ENCODE data around the gene TLCD3B. TPM values are rescaled to one million over a fixed set of nuclear protein-coding genes. Genes with fewer than 3 reads are reported as not detected.
"Not testable (repeated sequence)": the region's sequence is repeated elsewhere in the genome, so short reads cannot be mapped to it uniquely, and the experiment has no call there.

The TLCD3B gene
- total RNA-seq, 1 donor from 2014 or later, result 10.2 TPM

- no peak for FAIRE-seq
- DNase-seq (ENCODE audit: low spot score in 2 of 2), result no peak
These were observed 3.3 kb downstream of the TLCD3B start for GRCh38 chr16:30027588-30028437.

DNA sequence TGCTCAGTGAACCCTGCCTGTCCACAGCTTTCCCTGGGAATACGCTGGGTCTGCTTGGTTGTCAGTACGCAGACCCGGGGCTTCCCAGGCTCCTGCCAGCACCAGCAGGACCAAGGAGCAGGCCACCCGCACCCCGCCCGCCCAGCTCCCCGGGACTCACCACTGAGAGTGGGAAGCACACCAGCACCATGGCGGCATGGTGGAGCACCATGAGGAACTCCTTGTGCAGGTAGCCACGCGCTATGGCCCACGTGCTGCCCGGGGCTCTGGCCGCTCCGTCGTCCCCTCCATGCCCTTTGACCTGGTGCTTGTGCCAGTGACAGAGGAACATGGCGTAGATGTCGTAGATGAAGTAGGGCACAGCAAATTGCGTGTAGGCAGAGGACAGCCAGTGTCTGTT is 4.6 kb downstream of the TLCD3B start:
- FAIRE-seq (no peak), DNase-seq (ENCODE audit: low spot score in 2 of 2) (no peak)

DNA sequence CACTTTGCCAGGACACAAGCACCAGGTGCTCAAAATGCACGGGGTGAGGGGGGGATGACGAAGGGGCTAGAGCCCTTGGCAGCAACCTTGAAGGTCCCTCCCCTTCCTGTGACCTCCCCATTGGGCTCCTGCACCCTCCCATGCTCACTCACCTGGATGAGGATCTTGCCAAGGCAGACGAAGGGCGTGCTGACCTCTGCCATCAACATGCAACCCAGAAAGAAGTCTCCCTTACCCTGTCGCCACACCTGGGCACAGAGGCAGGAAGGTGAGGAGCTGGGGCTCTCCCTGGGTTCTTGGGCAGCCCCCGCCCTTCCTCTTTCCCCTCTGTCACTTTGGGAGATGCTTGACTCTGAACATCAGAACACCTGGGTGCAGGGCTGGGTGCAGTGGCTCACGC is 5.5 kb downstream of the TLCD3B start:
- DNase-seq (ENCODE audit: low spot score in 2 of 2), result no peak
- FAIRE-seq, result no peak

DNA sequence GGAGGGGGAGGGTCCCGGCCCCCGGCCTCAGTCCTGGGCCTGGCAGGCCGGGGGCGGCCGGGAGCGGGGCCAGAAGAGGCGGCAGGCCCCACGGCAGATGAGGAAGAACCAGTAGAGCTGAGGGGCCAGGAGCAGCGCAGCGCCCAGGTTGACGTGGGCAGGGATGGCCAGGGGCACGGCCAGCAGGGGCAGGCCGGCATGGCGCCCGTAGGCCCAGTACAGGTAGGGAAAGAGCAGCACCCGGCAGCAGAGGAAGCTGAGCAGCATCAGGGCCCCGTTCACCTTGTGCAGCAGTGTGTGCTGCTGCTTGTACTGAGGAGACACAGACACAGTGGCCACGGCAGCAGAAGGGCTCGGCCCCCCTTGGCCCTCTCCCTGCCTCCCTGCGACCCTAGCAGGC is 5.9 kb downstream of the TLCD3B start:
- FAIRE-seq (no peak), DNase-seq (ENCODE audit: low spot score in 2 of 2) (no peak)

DNA sequence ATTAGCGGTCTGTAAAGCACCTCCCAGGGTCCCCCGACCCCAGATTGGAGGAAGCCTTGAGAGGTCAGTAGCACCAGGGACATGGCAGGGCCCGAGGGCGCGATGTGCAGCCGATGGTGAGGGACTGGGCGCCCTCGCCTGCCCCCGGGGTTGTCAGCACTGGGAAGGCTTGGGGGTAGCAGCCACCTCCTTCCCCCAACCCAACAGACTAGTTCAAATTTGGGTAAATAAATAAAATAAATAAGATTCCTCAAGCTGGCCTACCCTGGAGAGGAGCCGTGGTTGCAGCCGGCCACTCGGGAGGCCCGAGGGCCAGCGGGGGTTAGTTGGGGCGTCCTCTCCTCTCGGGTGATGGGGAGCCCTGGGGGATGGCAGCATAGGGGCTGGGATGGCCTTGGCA is 6.6 kb downstream of the TLCD3B start:
- FAIRE-seq (no peak), DNase-seq (ENCODE audit: low spot score in 2 of 2) (no peak)

GRCh38 chr16:30023586-30023985 is 7.5 kb downstream of the TLCD3B start:
- no peak for DNase-seq (ENCODE audit: low spot score in 2 of 2)
- FAIRE-seq, result no peak

GRCh38 chr16:30022887-30023286 is 8.2 kb downstream of the TLCD3B start, which contains the start of gene C16orf92:
Gene C16orf92, plus strand, starts transcription at chr16:30023198. Its CDS starts 143 bp downstream, at chr16:30023341.
- no peak for DNase-seq (ENCODE audit: low spot score in 2 of 2)
- FAIRE-seq, result no peak

GRCh38 chr16:30018731-30019158 is 12.3 kb downstream of the TLCD3B start:
- no peak for DNase-seq (ENCODE audit: low spot score in 2 of 2)
- FAIRE-seq, result no peak

GRCh38 chr16:30017937-30018336 is 13.1 kb downstream of the TLCD3B start:
- FAIRE-seq; DNase-seq (ENCODE audit: low spot score in 2 of 2): not testable (repeated sequence)

DNA sequence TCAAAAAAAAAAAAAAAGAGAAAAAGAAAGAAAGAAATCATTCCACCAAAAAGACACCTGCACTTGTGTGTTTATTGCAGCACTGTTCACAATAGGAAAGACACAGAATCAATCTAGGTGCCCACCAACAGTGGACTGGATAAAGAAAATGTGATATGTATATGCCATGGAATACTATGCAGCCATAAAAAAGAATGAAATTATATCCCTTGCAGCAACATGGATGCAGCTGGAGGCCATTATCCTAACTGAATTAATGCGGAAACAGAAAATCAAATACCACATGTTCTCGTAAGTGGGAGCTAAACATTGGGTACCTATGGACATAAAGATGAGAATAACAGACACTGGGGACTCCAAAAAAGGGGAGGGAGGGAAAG is 13.8 kb downstream of the TLCD3B start:
- no peak for FAIRE-seq
- DNase-seq (ENCODE audit: low spot score in 2 of 2), result no peak

DNA sequence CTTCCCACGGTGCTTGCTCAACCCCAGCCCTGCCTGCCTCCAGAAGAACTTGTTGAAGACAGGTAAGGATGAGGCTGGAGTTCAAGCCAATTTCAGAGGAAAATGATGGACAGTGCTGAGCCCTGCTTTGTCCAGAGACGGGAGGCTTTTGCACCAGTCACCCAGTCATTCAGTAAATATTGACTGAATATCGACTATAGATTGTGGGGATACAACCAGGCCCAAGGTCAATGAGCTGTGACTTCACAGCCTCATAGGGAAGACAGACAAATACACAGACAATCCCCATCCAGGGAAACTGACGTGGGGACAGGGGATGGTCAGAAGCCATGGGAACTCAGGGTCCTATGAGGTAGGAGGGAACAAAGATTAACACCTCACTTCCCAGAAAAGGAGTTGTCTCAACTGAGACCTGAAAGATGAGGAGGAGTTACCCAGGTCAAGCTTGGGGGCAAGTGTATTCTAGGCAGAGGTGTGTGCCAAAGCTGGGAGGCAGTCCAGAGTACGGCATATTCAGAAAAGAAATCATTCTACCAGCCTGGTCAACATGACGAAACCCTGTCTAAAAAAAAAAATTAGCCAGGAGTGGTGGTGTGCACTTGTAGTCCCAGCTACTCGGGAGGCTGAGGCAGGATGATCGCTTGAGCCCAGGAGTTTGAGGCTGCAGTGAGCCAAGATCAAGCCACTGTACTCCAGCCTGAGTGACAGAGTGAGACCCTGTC is 14.4 kb downstream of the TLCD3B start:
- DNase-seq (ENCODE audit: low spot score in 2 of 2), result no peak

GRCh38 chr16:30015450-30015849 is 15.6 kb downstream of the TLCD3B start:
- DNase-seq (ENCODE audit: low spot score in 2 of 2); FAIRE-seq: not testable (repeated sequence)

More for the DNA sequence above, 14.4 kb downstream of the TLCD3B start:
- FAIRE-seq, result no peak

GRCh38 chr16:30012598-30012997 is 18.5 kb downstream of the TLCD3B start:
- not testable (repeated sequence) for FAIRE-seq

DNA sequence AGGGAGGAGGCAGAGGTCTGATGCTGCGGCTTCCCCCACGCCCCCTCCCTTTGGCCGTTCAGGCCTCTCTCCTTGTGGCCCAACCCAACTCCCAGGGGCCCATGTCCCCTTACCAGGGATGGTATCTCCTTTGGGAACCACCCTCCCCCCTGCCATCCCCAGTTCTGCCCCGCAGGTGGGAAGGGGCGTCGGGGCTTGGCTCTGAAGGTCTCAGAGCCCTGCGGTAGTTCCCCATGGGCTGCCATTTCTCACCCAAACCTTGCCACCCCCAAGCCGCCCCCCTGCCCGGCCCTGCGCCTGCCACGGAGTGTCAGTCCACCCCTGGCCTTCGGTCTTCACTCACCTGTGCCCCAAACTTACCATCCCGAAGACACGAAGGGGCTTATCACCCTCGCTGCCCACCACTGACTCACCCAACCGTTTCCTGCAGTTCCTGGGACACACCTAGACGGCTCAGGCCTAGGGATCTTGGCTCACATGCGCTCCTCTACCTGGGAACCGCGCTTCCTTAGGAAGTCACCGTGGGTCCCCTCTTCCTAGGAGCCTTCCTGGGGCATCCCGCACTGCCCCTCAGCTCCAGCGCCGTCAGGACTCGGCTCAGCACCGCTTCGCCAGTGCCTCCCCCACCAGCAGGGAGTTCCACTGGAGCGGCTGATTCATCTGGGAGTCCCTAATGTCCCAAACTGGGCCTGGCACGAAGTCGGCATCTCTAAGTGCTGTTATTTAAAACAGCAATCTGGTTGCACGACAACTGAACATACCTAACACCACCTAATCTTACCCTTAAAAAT is 19.2 kb downstream of the TLCD3B start:
- no peak for FAIRE-seq
- no peak for DNase-seq (ENCODE audit: low spot score in 2 of 2)

More at GRCh38 chr16:30012598-30012997, 18.5 kb downstream of the TLCD3B start:
- DNase-seq (ENCODE audit: low spot score in 2 of 2), result not testable (repeated sequence)

DNA sequence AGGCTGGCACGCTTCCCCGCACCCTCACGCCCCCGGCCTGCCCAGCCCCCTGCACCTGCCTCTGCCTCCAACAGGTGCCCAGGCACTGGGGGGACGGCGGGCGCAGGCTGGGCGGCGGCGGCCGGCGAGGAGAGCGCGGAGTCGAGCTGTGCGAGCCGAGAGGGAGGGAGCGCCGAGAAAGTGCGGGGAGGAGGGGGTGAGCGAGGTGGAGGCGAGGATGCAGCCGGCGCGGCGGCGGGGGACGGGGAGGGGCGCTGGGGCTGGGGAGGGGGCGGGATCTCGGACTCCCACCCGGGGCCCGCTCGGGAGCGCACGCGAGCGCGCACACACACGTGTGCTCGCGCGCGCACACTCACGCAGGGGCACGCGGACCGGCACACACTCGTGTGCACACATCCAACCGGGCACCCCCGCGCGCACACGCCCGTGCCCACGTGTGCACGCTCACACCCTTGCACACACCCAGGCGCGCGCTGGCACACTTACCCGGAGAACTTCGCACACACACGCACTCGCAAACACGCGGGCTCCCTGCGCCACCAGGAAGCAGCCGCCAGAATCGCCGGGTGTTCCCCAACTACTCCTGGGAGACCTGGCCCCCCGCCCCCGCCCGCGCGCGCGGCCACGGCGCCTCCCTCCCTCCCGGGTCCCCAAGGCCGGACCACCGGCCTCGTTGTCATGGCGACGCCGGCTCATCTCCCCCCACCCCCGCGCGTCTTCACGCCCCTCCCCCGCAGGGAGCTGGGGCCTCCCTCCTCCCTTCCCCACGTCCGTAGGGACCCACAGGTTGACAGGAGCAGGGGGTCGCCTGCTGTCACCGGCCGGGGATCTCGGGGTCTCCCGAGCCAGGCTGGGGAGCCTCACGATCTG is 20.0 kb downstream of the TLCD3B start, which contains the start of gene DOC2A:
TSS of gene DOC2A (minus strand) at position 184 of the 870 bp plus-strand sequence. CDS start 805 bp downstream, outside the sequence.
- peak in 1 of 2 donors; percentile 56 for DNase-seq (ENCODE audit: low spot score in 2 of 2)
- FAIRE-seq, result no peak

- no peak for DNase-seq (ENCODE audit: low spot score in 2 of 2)
- no peak for FAIRE-seq
These were observed 20.9 kb downstream of the TLCD3B start for GRCh38 chr16:30009990-30010843.

- peak in 1 of 2 donors; percentile 55 for DNase-seq (ENCODE audit: low spot score in 2 of 2)
- FAIRE-seq, result no peak
These were observed 21.8 kb downstream of the TLCD3B start for GRCh38 chr16:30009085-30009862.

DNA sequence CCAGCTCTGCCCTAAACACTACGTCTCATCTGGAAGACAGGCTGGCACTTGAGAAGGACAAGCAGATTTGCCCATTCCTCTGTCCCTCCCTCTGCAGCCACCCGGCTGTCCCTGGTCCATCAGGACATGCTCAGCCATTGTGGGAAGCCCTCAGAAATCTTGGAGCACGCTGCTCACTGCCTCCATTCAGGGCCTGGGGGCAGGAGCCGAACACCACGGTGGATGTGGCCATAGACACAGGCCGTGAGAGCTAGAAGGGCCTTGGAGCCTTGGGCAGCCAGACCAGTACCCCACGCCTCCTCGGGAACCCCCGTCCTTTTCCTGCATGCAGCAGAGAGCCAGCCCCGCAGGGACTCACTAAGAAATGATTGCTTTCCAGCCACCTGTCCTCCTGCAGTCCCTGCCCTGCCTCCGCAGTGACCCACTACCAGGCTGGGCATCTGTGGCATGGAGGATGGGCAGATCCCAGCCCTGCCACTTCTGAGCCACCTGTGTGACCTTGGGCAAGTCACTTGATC is 23.6 kb downstream of the TLCD3B start:
- no peak for FAIRE-seq
- no peak for DNase-seq (ENCODE audit: low spot score in 2 of 2)

All from frontal cortex (tissue), 4 donors.